GM12872 (cell line): ENCODE results near the gene CLASRP.

Experiments
- CTCF ChIP-seq: IDR thresholded peaks from 3 replicates; pipeline ENCODE4 v1.5.1; 2011; ENCODE audit warnings: low read depth, mild to moderate bottlenecking, low read length, moderate library complexity; ENCODE audit not compliant: insufficient read depth

CLASRP gene

GRCh38 chr19:45038931-45039893 lies at the start of gene CLASRP:
Gene CLASRP (plus strand): TSS chr19:45039045. CDS start chr19:45040213, 1,168 bp downstream.
- no peak for TF ChIP-seq CTCF

- no peak for TF ChIP-seq CTCF
These were observed 48.4 kb upstream of the CLASRP start for GRCh38 chr19:44990459-44990858.

GRCh38 chr19:44990966-44991365 lies 47.9 kb upstream of the CLASRP start:
- TF ChIP-seq CTCF, result no peak

GRCh38 chr19:44992336-44993163 lies 46.3 kb upstream of the CLASRP start:
- TF ChIP-seq CTCF, result no peak

GRCh38 chr19:44993526-44993925 lies 45.3 kb upstream of the CLASRP start:
- TF ChIP-seq CTCF, result no peak

- no peak for TF ChIP-seq CTCF
These were observed 44.8 kb upstream of the CLASRP start for GRCh38 chr19:44993926-44994537.

- no peak for TF ChIP-seq CTCF
These were observed 40.8 kb upstream of the CLASRP start for GRCh38 chr19:44998025-44998424.
